Stimulated activated CD8-positive, alpha-beta memory T cell treated with anti-CD3 and anti-CD28 coated beads, Interleukin-7, amount 100 ng/mL, for 1 hour (primary cell): ENCODE data around the gene CLPX.
"Not testable (repeated sequence)": the region's sequence is repeated elsewhere in the genome, so short reads cannot be mapped to it uniquely, and the experiment has no call there.

Experiments used
- DNase-seq, 2 donors: peaks; one replicate each; pipeline ENCODE4 v3.0.0-alpha.2; 2020; ENCODE audit warnings: low read depth in 2 of 2

Gene CLPX

DNA sequence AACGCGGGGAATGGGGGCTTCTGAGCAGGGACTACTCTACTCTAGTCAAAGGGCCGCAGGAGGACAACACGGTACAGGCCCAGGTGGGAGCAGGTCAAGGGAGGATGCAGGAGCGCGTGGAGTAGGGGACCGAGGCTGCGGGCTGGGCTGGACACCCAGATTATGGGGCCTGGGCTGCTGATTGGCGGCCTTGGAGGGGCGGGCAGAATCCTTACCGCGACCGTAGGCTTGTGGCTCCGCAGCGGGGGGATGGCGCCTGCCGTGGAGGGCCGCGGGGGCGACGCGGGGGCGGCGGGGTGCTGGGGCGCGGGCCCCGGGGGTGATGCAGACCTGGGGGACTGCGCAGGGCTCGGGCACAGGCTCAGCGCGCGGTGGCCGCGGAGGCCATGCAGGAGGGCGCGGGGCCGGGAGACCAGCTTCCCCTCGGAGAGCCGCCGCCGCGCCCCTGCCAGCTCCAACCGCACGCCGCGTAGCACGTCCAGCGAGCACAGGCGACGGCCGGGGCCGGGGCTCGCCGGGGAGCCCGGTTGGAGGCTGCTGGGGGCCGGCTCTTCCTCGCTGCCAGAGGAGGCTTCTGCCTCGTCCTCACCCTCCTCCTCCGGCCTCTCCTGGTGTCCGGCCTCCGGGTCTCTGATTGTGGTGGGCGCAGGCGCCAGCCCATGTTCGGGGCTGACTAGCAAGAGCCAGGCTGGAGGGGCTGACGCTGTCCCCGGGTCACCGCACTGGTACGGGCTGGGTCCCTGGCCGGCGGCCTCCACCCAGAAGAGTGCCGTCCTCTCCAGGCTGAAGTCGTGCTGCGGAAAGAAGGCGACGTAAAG is 83.0 kb downstream of the CLPX start:
- no peak for DNase-seq

DNA sequence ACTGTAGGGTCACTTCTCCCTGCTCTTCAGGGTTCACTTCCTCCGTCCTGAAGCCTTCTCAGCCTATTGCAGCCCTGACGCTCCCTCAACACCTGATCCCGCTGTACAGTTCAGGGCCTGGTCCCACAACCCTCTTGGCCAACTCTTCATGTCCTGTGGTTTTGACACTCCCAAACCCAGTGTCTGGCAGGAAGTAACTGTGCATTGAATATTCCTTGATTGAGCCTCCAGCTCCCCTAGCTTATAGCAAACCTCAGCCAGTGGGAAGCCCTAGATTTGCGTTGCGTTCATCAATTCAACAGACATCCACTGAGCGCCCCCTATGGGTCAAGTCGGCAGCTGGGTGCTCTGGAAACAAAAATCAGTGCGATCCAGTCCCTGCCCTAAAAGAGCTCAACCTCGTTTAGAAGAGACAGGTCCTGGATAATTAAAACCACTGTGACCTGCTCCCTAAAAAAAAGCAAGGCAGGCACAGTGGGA is 83.7 kb downstream of the CLPX start:
- DNase-seq: no peak

DNA sequence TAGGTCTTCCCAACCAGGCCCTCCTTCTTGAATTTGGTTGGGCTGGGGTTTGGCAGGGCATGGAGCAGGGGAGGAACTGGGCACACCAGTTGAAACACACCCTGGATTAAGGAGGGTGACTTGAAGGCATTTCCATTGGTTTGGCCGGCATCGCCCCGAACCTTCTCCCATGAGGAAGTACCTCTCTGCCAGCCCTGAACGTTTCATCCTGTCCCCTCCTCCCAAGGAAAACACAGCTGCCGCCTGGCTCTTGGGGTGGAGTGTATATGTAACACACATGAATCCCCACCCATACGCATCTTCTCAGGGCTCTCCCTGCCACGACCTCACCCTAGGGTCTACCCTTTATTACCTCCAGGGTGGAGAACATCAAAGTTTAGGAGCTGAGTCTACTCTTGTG is 84.7 kb downstream of the CLPX start:
- DNase-seq: no peak

DNA sequence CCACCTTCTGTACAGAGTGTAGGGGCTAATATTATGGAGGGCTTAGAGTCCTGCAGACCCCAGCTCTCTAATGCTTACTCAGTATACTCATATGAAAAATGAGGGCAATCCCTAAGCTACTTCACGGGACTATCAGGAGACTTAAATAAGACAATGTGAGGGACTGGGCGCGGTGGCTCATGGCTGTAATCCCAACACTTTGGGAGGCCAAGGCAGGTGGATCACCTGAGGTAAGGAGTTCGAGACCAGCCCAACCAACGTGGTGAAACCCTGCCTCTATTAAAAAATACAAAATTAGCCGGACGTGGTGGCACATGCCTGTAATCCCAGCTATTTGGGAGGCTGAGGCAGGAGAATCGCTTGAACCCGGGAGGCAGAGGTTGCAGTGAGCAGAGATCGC is 85.3 kb downstream of the CLPX start:
- DNase-seq: not testable (repeated sequence)

DNA sequence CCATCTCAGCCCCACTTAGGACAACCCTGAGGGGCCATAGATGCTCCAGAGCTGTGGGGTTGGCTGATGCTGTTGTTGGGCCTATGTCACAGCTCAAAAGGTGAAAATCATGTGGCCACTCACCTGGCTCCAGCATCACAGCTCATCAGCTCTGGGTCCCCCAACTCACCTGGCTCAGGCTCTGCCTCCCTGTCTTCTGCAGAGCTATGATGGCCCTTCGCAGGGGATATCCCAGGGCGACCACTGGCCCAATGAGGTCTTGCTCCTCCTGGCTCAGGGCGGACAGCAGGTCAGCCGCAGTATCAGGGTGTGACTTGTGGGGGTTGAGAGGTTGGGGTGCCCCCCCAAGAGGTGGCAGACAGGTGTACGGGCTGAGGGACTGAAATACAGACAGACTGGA is 85.8 kb downstream of the CLPX start:
- DNase-seq: no peak
